HG03095 (cell line): ENCODE measurements around the gene PIK3C2G.
"Not testable (repeated sequence)": the region's sequence is repeated elsewhere in the genome, so short reads cannot be mapped to it uniquely, and the experiment has no call there.

Experiments used
- ATAC-seq: cut with Tn5 transposase; IDR thresholded peaks from one replicate; pipeline ENCODE4 v1.9.1; 2021; ENCODE audit warnings: moderate library complexity; ENCODE audit not compliant: unreplicated experiment

PIK3C2G gene

GRCh38 chr12:18468246-18469075 lies 207.1 kb downstream of the PIK3C2G start:
- ATAC-seq, result no peak

- ATAC-seq, result no peak
These were observed 208.9 kb downstream of the PIK3C2G start for GRCh38 chr12:18470251-18470650.

GRCh38 chr12:18472304-18472703 lies 211.0 kb downstream of the PIK3C2G start:
- ATAC-seq, result no peak

GRCh38 chr12:18472806-18473205 lies 211.5 kb downstream of the PIK3C2G start:
- ATAC-seq, result no peak

- no peak for ATAC-seq
These were observed 215.5 kb downstream of the PIK3C2G start for GRCh38 chr12:18476861-18477260.

GRCh38 chr12:18479256-18479655 lies 217.9 kb downstream of the PIK3C2G start:
- no peak for ATAC-seq

GRCh38 chr12:18482601-18483120 lies 221.3 kb downstream of the PIK3C2G start:
- ATAC-seq, result no peak

- ATAC-seq, result no peak
These were observed 222.5 kb downstream of the PIK3C2G start for GRCh38 chr12:18483698-18484325.

GRCh38 chr12:18486036-18486435 lies 224.7 kb downstream of the PIK3C2G start:
- ATAC-seq, result no peak

- no peak for ATAC-seq
These were observed 226.2 kb downstream of the PIK3C2G start for GRCh38 chr12:18487509-18487908.

- no peak for ATAC-seq
These were observed 231.2 kb downstream of the PIK3C2G start for GRCh38 chr12:18492372-18493025.

- ATAC-seq, result no peak
These were observed 234.8 kb downstream of the PIK3C2G start for GRCh38 chr12:18496156-18496555.

GRCh38 chr12:18500160-18500574 lies 238.8 kb downstream of the PIK3C2G start:
- ATAC-seq, result not testable (repeated sequence)

- ATAC-seq, result not testable (repeated sequence)
These were observed 239.4 kb downstream of the PIK3C2G start for GRCh38 chr12:18500736-18501135.

- ATAC-seq, result no peak
These were observed 241.2 kb downstream of the PIK3C2G start for GRCh38 chr12:18502422-18502968.

- ATAC-seq, result no peak
These were observed 260.1 kb downstream of the PIK3C2G start for GRCh38 chr12:18521461-18521860.

GRCh38 chr12:18522806-18523205 lies 261.5 kb downstream of the PIK3C2G start:
- ATAC-seq, result no peak

- not testable (repeated sequence) for ATAC-seq
These were observed 281.2 kb downstream of the PIK3C2G start for GRCh38 chr12:18542497-18542896.

GRCh38 chr12:18546399-18546798 lies 285.1 kb downstream of the PIK3C2G start:
- ATAC-seq, result no peak

- ATAC-seq, result no peak
These were observed 288.3 kb downstream of the PIK3C2G start for GRCh38 chr12:18549598-18549997.

- ATAC-seq, result no peak
These were observed 289.8 kb downstream of the PIK3C2G start for GRCh38 chr12:18551106-18551505.
